Measurements from ENCODE around the gene FOXL3. TPM values are rescaled to one million over a fixed set of nuclear protein-coding genes. Genes with fewer than 3 reads are reported as not detected.

Gene FOXL3
- total RNA-seq, 2 donors from 2014 or later = 0.79 TPM; not detected in 1

DNA sequence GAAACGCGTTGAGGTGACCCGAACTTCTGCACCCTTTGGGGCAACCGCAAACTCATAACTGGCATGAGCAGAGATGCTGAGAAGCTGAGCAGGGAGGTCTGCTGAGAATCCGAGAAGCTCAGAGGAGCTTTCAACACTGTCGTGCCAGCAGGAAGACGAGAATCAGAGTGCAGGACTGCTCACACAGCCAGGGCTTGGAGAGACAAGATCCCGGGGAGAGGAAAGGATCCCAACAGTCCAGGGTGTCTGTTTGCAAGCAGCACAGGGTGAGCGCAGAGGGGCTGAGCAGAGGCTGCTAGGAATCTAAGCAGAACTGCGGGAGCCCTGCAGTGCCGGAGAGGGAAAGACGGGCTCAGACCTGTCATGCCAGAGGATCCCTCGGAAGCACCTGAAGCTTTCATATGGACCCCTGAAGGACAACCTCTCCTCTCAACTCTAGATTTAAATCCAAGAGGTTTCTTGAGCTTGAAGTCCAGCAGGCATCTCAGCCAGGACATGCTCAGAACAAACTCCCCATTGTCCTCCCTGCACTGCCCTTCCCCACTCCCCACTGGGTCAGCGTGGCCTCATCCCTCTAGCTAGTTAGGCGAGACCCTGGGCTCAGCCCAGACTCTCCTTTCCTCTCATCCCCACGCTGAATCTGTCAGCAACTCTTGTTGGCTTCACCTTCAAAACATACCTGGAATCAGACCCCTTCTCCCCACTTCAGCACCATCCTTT, 40.7 kb downstream of the FOXL3 start:
- intact Hi-C loops (cut with DNase I) = loop anchor here (5.0 to 10.0 kb wide), 3 partner anchors 187 to 442 kb away; partner anchors contain the start of gene PDGFA
- H3K4me1 ChIP-seq = peaks cover 26% of the 10 kb centered on the region

DNA sequence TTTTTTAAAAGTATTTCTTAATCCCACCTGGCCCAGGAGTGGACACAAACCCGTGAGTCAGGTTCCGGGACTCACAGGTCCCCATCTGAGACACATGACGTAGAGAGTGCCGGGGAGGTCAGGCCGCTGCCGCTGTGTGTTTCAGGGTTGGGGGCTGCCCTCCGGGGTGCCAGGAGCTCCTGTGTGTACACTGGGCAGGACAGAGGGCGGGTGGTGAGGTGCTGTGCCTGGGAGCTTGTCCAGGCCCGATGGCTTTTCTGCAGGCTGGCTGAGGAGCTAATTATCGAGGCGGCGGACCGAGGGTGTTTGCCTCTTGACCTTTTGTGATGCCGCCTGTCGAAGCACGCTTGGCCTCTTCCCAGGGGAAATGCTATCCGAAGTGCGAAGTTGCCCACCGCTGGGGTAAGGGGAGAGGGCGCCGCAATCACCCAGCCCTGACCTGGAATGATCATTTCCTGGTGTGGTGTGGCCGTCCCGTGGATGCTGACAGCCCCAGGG, 42.1 kb downstream of the FOXL3 start:
- Histone ChIP-seq H3K36me3 (no peaks in the 10 kb centered on the region), H3K27me3 (no peaks in the 10 kb centered on the region), H3K9me3 (no peaks in the 10 kb centered on the region), H3K9ac (ENCODE audit: low read depth in 2 of 2, low read length in 2 of 2) (peak overlapping the region in 1 of 2 donors; percentile 51), H3K27ac (peak overlapping the region; percentile 4), H3K4me3 (peak overlapping the region; percentile 25), H3K4me1 (peaks cover 24% of the 10 kb centered on the region)
- no peak for DNase-seq
- intact Hi-C loops (cut with DNase I) = loop anchor here (5.0 to 10.0 kb wide), 3 partner anchors 185 to 440 kb away; partner anchors contain the start of gene PDGFA
- TF ChIP-seq, protein P1, sequence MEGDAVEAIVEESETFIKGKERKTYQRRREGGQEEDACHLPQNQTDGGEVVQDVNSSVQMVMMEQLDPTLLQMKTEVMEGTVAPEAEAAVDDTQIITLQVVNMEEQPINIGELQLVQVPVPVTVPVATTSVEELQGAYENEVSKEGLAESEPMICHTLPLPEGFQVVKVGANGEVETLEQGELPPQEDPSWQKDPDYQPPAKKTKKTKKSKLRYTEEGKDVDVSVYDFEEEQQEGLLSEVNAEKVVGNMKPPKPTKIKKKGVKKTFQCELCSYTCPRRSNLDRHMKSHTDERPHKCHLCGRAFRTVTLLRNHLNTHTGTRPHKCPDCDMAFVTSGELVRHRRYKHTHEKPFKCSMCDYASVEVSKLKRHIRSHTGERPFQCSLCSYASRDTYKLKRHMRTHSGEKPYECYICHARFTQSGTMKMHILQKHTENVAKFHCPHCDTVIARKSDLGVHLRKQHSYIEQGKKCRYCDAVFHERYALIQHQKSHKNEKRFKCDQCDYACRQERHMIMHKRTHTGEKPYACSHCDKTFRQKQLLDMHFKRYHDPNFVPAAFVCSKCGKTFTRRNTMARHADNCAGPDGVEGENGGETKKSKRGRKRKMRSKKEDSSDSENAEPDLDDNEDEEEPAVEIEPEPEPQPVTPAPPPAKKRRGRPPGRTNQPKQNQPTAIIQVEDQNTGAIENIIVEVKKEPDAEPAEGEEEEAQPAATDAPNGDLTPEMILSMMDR (IDR thresholded peaks at IDR 0.05) = no peak

More for the DNA sequence above, 40.7 kb downstream of the FOXL3 start:
- DNase-seq = no peak
- TF ChIP-seq, protein P1 (IDR thresholded peaks at IDR 0.05) = no peak
- Histone ChIP-seq H3K9me3 (no peaks in the 10 kb centered on the region), H3K36me3 (no peaks in the 10 kb centered on the region), H3K27ac (peak overlapping the region; percentile 79), H3K4me3 (no peak overlapping the region), H3K27me3 (no peaks in the 10 kb centered on the region), H3K9ac (ENCODE audit: low read depth in 2 of 2, low read length in 2 of 2) (peak overlapping the region in 1 of 2 donors; percentile 78)

DNA sequence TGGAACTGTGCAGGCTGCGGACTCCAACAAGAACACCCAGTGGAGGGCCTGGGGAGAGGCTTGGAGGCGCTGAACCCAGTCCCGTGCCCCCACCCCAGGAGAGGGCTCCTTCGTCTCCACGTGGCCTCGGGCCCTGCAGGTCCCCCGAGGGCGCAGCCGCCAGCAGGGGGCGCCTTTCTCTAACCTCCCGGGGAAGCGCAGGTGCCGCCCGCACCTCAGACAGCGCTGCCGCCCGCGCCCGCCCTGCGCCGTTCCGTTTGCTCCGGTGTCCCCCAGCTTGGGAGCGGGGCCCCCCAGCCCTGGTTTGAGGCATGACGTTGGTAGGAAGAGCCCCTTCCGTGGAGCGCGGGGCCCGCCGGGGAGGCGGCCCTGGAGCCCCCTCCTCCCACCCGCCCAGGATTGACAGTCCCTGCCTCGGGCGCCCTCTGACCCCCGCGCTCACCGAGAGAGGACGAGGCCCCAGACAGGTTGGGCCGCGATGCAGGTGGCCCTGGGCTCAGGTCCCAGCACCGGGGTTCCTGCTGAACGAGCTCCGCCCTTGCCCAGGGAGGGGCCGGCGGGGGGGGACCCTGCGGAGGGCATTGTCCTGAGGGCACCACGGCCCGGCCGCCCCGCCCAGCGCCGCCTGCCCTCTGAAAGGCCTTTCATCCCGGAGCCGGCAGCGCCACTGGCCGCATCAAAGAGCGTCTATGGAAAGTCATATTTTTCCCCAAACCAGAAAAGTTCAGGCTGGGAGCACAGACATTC, 42.8 kb downstream of the FOXL3 start:
- Histone ChIP-seq H3K9ac (ENCODE audit: low read depth in 2 of 2, low read length in 2 of 2) (peak overlapping the region; percentile 46 to 59), H3K4me1 (peaks cover 19% of the 10 kb centered on the region), H3K27me3 (no peaks in the 10 kb centered on the region), H3K36me3 (no peaks in the 10 kb centered on the region), H3K27ac (peak overlapping the region; percentile 4), H3K9me3 (no peaks in the 10 kb centered on the region), H3K4me3 (peak overlapping the region; percentile 25)
- intact Hi-C loops (cut with DNase I) = loop anchor here (5.0 to 10.0 kb wide), 3 partner anchors 184 to 439 kb away; partner anchors contain the start of gene PDGFA
- DNase-seq = peak; percentile 90
- TF ChIP-seq, protein P1 (IDR thresholded peaks at IDR 0.05) = peak; percentile 74

DNA sequence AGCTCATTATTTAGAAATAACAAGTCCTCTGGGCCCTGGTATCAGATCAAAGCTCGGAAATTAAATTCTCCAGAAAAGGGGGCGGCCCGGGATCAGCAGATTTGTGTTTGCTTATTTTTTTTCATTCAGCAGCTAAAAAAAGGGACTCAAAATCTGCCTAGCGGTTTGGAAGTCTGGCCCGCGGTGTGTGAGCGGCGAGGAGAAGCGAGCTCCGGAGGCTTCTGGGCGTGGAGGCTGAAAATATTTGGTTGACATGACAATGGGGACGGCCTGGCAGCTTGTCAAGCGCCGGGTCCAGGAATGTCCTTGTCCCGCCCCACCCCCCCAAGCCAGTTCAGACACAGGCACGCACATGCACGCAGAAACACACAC, 43.4 kb downstream of the FOXL3 start:
- Histone ChIP-seq H3K27ac (peak overlapping the region; percentile 4), H3K4me1 (peaks cover 19% of the 10 kb centered on the region), H3K36me3 (no peaks in the 10 kb centered on the region), H3K27me3 (no peaks in the 10 kb centered on the region), H3K4me3 (peak overlapping the region; percentile 25), H3K9me3 (no peaks in the 10 kb centered on the region), H3K9ac (ENCODE audit: low read depth in 2 of 2, low read length in 2 of 2) (no peak overlapping the region)
- DNase-seq = peak; percentile 56
- intact Hi-C loops (cut with DNase I) = loop anchor here (5.0 to 10.0 kb wide), 3 partner anchors 184 to 439 kb away; partner anchors contain the start of gene PDGFA
- TF ChIP-seq, protein P1 (IDR thresholded peaks at IDR 0.05) = no peak

DNA sequence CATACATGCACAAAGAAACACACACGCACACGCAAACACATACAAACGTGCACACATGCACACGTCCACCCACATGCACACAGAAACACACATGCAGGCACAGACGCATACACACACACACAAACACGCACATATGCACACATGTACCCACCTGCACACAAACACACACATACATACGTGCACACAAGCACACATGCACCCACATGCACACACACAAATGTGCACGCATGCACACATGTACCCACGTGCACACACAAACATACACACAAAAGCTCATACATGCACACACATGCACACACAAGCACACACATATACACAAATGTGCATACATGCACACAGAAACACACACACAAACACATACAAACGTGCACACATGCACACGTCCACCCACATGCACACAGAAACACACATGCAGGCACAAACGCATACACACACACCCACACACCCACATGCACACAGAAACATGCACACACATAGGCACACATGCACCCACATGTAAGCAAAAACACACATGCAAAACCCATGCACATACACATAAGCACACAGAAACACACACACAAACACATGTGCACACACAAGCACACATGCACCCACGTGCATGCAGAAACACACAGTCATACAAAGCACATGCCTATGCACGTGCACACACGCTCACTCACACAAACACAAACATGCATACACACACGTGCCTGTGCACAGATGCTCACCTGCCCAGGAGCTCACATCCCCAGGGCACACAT, 44.8 kb downstream of the FOXL3 start:
- Histone ChIP-seq H3K9me3 (no peaks in the 10 kb centered on the region), H3K4me1 (peaks cover 19% of the 10 kb centered on the region), H3K4me3 (no peak overlapping the region), H3K36me3 (no peaks in the 10 kb centered on the region), H3K27ac (no peak overlapping the region), H3K27me3 (no peaks in the 10 kb centered on the region), H3K9ac (ENCODE audit: low read depth in 2 of 2, low read length in 2 of 2) (no peak overlapping the region)
- intact Hi-C loops (cut with DNase I) = loop anchor here (5.0 to 10.0 kb wide), 3 partner anchors 183 to 438 kb away; partner anchors contain the start of gene PDGFA
- no peak for DNase-seq
- TF ChIP-seq, protein P1 (IDR thresholded peaks at IDR 0.05) = no peak

Measured in colonic mucosa (tissue), 4 donors.